ELR (cell line): Measurements from ENCODE around the gene ZBTB17.
"Not testable (repeated sequence)": the region's sequence is repeated elsewhere in the genome, so short reads cannot be mapped to it uniquely, and the experiment has no call there.

Source experiments
- DNase-seq: peaks from one replicate; pipeline ENCODE4 v3.0.0-alpha.2; 2015; ENCODE audit warnings: low read depth

ZBTB17 gene

GRCh38 chr1:15935056-15935950 lies 40.6 kb downstream of the ZBTB17 start:
- DNase-seq = no peak

- no peak for DNase-seq
These were observed 41.5 kb downstream of the ZBTB17 start for GRCh38 chr1:15934211-15935055.

- no peak for DNase-seq
These were observed 42.2 kb downstream of the ZBTB17 start for GRCh38 chr1:15933684-15934083.

- no peak for DNase-seq
These were observed 43.3 kb downstream of the ZBTB17 start for GRCh38 chr1:15932612-15933011.

GRCh38 chr1:15931884-15932283 lies 44.0 kb downstream of the ZBTB17 start:
- DNase-seq = no peak

- no peak for DNase-seq
These were observed 44.5 kb downstream of the ZBTB17 start for GRCh38 chr1:15931401-15931800.

GRCh38 chr1:15928971-15929965 lies 46.6 kb downstream of the ZBTB17 start:
- DNase-seq = no peak

- DNase-seq = not testable (repeated sequence)
These were observed 49.5 kb downstream of the ZBTB17 start for GRCh38 chr1:15926448-15926847.

GRCh38 chr1:15923241-15923640 lies 52.7 kb downstream of the ZBTB17 start:
- peak; percentile 70 for DNase-seq

- peak; percentile 89 for DNase-seq
These were observed 56.8 kb downstream of the ZBTB17 start for GRCh38 chr1:15918962-15919715.

GRCh38 chr1:15916916-15917315 lies 59.0 kb downstream of the ZBTB17 start:
- no peak for DNase-seq

GRCh38 chr1:15916417-15916816 lies 59.5 kb downstream of the ZBTB17 start:
- DNase-seq = peak; percentile 62

- peak; percentile 42 for DNase-seq
These were observed 59.9 kb downstream of the ZBTB17 start for GRCh38 chr1:15915991-15916390.

- not testable (repeated sequence) for DNase-seq
These were observed 62.3 kb downstream of the ZBTB17 start for GRCh38 chr1:15913607-15914006.

GRCh38 chr1:15911927-15912326 lies 64.0 kb downstream of the ZBTB17 start:
- DNase-seq = no peak

GRCh38 chr1:15911141-15911540 lies 64.8 kb downstream of the ZBTB17 start:
- DNase-seq = no peak

- no peak for DNase-seq
These were observed 67.3 kb downstream of the ZBTB17 start for GRCh38 chr1:15908597-15908996.

GRCh38 chr1:15902882-15903281 lies 73.0 kb downstream of the ZBTB17 start:
- DNase-seq = peak; percentile 91

GRCh38 chr1:15900662-15901279 lies 75.1 kb downstream of the ZBTB17 start:
- no peak for DNase-seq

- no peak for DNase-seq
These were observed 76.6 kb downstream of the ZBTB17 start for GRCh38 chr1:15899266-15899665.
